NCI-H2107 treated with DMSO at 0.1 percent for 48 hours (cell line): ENCODE measurements around the gene INCA1.

Experiments
- DNase-seq: peaks from one replicate; lab custom pipeline; 2025; ENCODE audit not compliant: unreplicated experiment; lab: John Stamatoyannopoulos, UW

INCA1 gene

GRCh38 chr17:5014357-5014756, 17.0 kb upstream of the INCA1 start:
- DNase-seq = no peak

GRCh38 chr17:5011928-5012327, 14.6 kb upstream of the INCA1 start:
- no peak for DNase-seq

GRCh38 chr17:5003214-5003867, 6.0 kb upstream of the INCA1 start:
- DNase-seq = no peak

- no peak for DNase-seq
These were observed 4.9 kb upstream of the INCA1 start for GRCh38 chr17:5002121-5002788.

- DNase-seq = no peak
These were observed 2.9 kb upstream of the INCA1 start for GRCh38 chr17:5000237-5000639.

- DNase-seq = no peak
These were observed 2.2 kb upstream of the INCA1 start for GRCh38 chr17:4999430-5000093.

- no peak for DNase-seq
These were observed 1.6 kb upstream of the INCA1 start for GRCh38 chr17:4998732-4999429.

- DNase-seq = no peak
These were observed 857 bp upstream of the INCA1 start for GRCh38 chr17:4998027-4998731.

- no peak for DNase-seq
These were observed 3.2 kb downstream of the INCA1 start for GRCh38 chr17:4994081-4994595.

- peak; percentile 16 for DNase-seq
These were observed 9.4 kb downstream of the INCA1 start for GRCh38 chr17:4987767-4988567.

- DNase-seq = peak; percentile 41
These were observed 10.2 kb downstream of the INCA1 start, which contains the start of gene CAMTA2 for GRCh38 chr17:4986951-4987766. TSS of gene CAMTA2 (minus strand) at chr17:4987675. CDS start at chr17:4986222, 1,453 bp downstream.

GRCh38 chr17:4986403-4986802, 10.9 kb downstream of the INCA1 start:
- DNase-seq = no peak

GRCh38 chr17:4982305-4982704, 15.0 kb downstream of the INCA1 start:
- DNase-seq = no peak

- DNase-seq = no peak
These were observed 16.6 kb downstream of the INCA1 start for GRCh38 chr17:4980644-4981216.

- no peak for DNase-seq
These were observed 18.6 kb downstream of the INCA1 start for GRCh38 chr17:4978726-4979125.

- no peak for DNase-seq
These were observed 23.1 kb downstream of the INCA1 start for GRCh38 chr17:4974115-4974670.

- no peak for DNase-seq
These were observed 23.8 kb downstream of the INCA1 start for GRCh38 chr17:4973256-4974114.
